Skeletal muscle tissue (tissue), 4 donors: Measurements from ENCODE around the gene PHLPP2. TPM values are rescaled to one million over a fixed set of nuclear protein-coding genes. Genes with fewer than 3 reads are reported as not detected.

ENCODE experiments used
- H3K27ac ChIP-seq: one replicate; pipeline ENCODE4 v1.7.0; 2013; ENCODE audit warnings: mild to moderate bottlenecking, low read depth, low read length, inconsistent platforms
- H3K27me3 ChIP-seq, 3 donors: one replicate each; pipeline ENCODE4 v1.7.0; 2013; ENCODE audit warnings: low read length in 3 of 3; ENCODE audit not compliant: control insufficient read depth in 3 of 3, insufficient read depth in 3 of 3
- H3K36me3 ChIP-seq, 3 donors: one replicate each; pipeline ENCODE4 v1.7.0; 2013; ENCODE audit warnings: low read length in 3 of 3; ENCODE audit not compliant: control insufficient read depth in 3 of 3, insufficient read depth in 3 of 3
- H3K4me1 ChIP-seq, 3 donors: one replicate each; pipeline ENCODE4 v1.7.0; 2013; ENCODE audit warnings: low read length in 3 of 3, mild to moderate bottlenecking in 3 of 3; ENCODE audit not compliant: control insufficient read depth in 3 of 3, insufficient read depth in 3 of 3
- H3K4me3 ChIP-seq, 3 donors: one replicate each; pipeline ENCODE4 v1.7.0; 2013; ENCODE audit warnings: low read length in 3 of 3
- H3K9ac ChIP-seq, 3 donors: one replicate each; pipeline ENCODE4 v1.7.0; 2013; ENCODE audit warnings: low read length in 3 of 3, mild to moderate bottlenecking in 3 of 3, moderate library complexity in 2 of 3, low read depth in 1 of 3
- H3K9me3 ChIP-seq, 3 donors: one replicate each; pipeline ENCODE4 v1.7.0; 2013; ENCODE audit warnings: low read length in 3 of 3; ENCODE audit not compliant: control insufficient read depth in 3 of 3
- total RNA-seq: library from RNA; depleted of rRNA; stranded (reverse); fragments of >200 nt; gene quantifications from one replicate; pipeline ENCODE4 v1.2.3, GENCODE V29; 2014
- donor health status: Osteomylitis.

The PHLPP2 gene
- total RNA-seq, result 8.9 TPM

- Histone ChIP-seq H3K4me1 (peaks cover 8 to 22% (median 20%) of the 10 kb centered on the region in 3 donors), H3K9ac (peak within 1 kb of the TSS; percentile 62 to 82 (median 79)), H3K27ac (peak within 1 kb of the TSS; percentile 62), H3K9me3 (no peaks in the 10 kb centered on the region), H3K36me3 (no peaks in the 10 kb centered on the region), H3K4me3 (peak within 1 kb of the TSS; percentile 69 to 77 (median 77)), H3K27me3 (no peaks in the 10 kb centered on the region)
Observed at GRCh38 chr16:71724320-71724751, at the start of gene PHLPP2. TSS of gene PHLPP2 (minus strand) at chr16:71724701. CDS start at chr16:71714795, 9,906 bp downstream.

- H3K27ac ChIP-seq, result no peak overlapping the region
- no peaks in the 10 kb centered on the region for H3K27me3 ChIP-seq
- H3K4me1 ChIP-seq, result peaks cover 5 to 12% (median 7%) of the 10 kb centered on the region in 3 donors
- H3K9ac ChIP-seq, result no peak overlapping the region
- H3K4me3 ChIP-seq, result no peak overlapping the region
- peaks cover 18 to 31% (median 28%) of the 10 kb centered on the region in 3 donors for H3K36me3 ChIP-seq
- no peaks in the 10 kb centered on the region for H3K9me3 ChIP-seq
Observed at GRCh38 chr16:71771571-71771970, 47.1 kb upstream of the PHLPP2 start.

- Histone ChIP-seq H3K4me1 (peaks cover 9 to 15% (median 11%) of the 10 kb centered on the region in 3 donors), H3K27me3 (no peaks in the 10 kb centered on the region), H3K4me3 (no peak overlapping the region), H3K9ac (no peak overlapping the region), H3K36me3 (peaks cover 18 to 39% (median 36%) of the 10 kb centered on the region in 3 donors), H3K27ac (no peak overlapping the region), H3K9me3 (no peaks in the 10 kb centered on the region)
Observed at GRCh38 chr16:71769222-71769621, 44.7 kb upstream of the PHLPP2 start.

GRCh38 chr16:71767060-71767900 is 42.8 kb upstream of the PHLPP2 start:
- peaks cover 16 to 45% (median 39%) of the 10 kb centered on the region in 3 donors for H3K36me3 ChIP-seq
- H3K4me3 ChIP-seq, result no peak overlapping the region
- H3K9ac ChIP-seq, result peak overlapping the region in 1 of 3 donors; percentile 63
- H3K9me3 ChIP-seq, result no peaks in the 10 kb centered on the region
- no peaks in the 10 kb centered on the region for H3K27me3 ChIP-seq
- peaks cover 9 to 15% (median 11%) of the 10 kb centered on the region in 3 donors for H3K4me1 ChIP-seq
- peak overlapping the region; percentile 26 for H3K27ac ChIP-seq

GRCh38 chr16:71762186-71762585 is 37.7 kb upstream of the PHLPP2 start:
- peaks cover 9 to 13% (median 9%) of the 10 kb centered on the region in 3 donors for H3K4me1 ChIP-seq
- no peak overlapping the region for H3K27ac ChIP-seq
- no peaks in the 10 kb centered on the region for H3K27me3 ChIP-seq
- no peaks in the 10 kb centered on the region for H3K9me3 ChIP-seq
- no peak overlapping the region for H3K9ac ChIP-seq
- H3K36me3 ChIP-seq, result peaks cover 15 to 45% (median 42%) of the 10 kb centered on the region in 3 donors
- no peak overlapping the region for H3K4me3 ChIP-seq

GRCh38 chr16:71761097-71761496 is 36.6 kb upstream of the PHLPP2 start:
- Histone ChIP-seq H3K27me3 (no peaks in the 10 kb centered on the region), H3K36me3 (peaks cover 17 to 53% (median 45%) of the 10 kb centered on the region in 3 donors), H3K9ac (no peak overlapping the region), H3K27ac (no peak overlapping the region), H3K9me3 (no peaks in the 10 kb centered on the region), H3K4me3 (no peak overlapping the region), H3K4me1 (peaks cover 0 to 8% (median 3%) of the 10 kb centered on the region in 3 donors)

- peak overlapping the region; percentile 41 for H3K27ac ChIP-seq
- no peak overlapping the region for H3K4me3 ChIP-seq
- peaks cover 33 to 62% (median 52%) of the 10 kb centered on the region in 3 donors for H3K36me3 ChIP-seq
- H3K9ac ChIP-seq, result no peak overlapping the region
- H3K27me3 ChIP-seq, result no peaks in the 10 kb centered on the region
- H3K9me3 ChIP-seq, result no peaks in the 10 kb centered on the region
- peaks cover 0 to 8% (median 3%) of the 10 kb centered on the region in 3 donors for H3K4me1 ChIP-seq
Observed at GRCh38 chr16:71758293-71758760, 33.8 kb upstream of the PHLPP2 start.

- Histone ChIP-seq H3K4me3 (no peak overlapping the region), H3K9me3 (no peaks in the 10 kb centered on the region), H3K27ac (no peak overlapping the region), H3K27me3 (no peaks in the 10 kb centered on the region), H3K9ac (no peak overlapping the region), H3K4me1 (peaks cover 0 to 8% (median 3%) of the 10 kb centered on the region in 3 donors), H3K36me3 (peaks cover 26 to 50% (median 49%) of the 10 kb centered on the region in 3 donors)
Observed at GRCh38 chr16:71754652-71755051, 30.2 kb upstream of the PHLPP2 start.

- H3K9me3 ChIP-seq, result no peaks in the 10 kb centered on the region
- H3K27ac ChIP-seq, result no peak overlapping the region
- H3K9ac ChIP-seq, result no peak overlapping the region
- peaks cover 26 to 55% (median 50%) of the 10 kb centered on the region in 3 donors for H3K36me3 ChIP-seq
- H3K4me1 ChIP-seq, result peaks cover 0 to 8% (median 3%) of the 10 kb centered on the region in 3 donors
- H3K27me3 ChIP-seq, result no peaks in the 10 kb centered on the region
- no peak overlapping the region for H3K4me3 ChIP-seq
Observed at GRCh38 chr16:71754108-71754507, 29.6 kb upstream of the PHLPP2 start.

- Histone ChIP-seq H3K36me3 (peaks cover 12 to 50% (median 43%) of the 10 kb centered on the region in 3 donors), H3K9ac (no peak overlapping the region), H3K9me3 (no peaks in the 10 kb centered on the region), H3K4me3 (no peak overlapping the region), H3K27me3 (no peaks in the 10 kb centered on the region), H3K4me1 (peaks cover 5 to 9% (median 7%) of the 10 kb centered on the region in 3 donors), H3K27ac (peak overlapping the region; percentile 1)
Observed at GRCh38 chr16:71748226-71748625, 23.7 kb upstream of the PHLPP2 start.
